Measurements from ENCODE around the gene RPL13A. TPM values are rescaled to one million over a fixed set of nuclear protein-coding genes. Genes with fewer than 3 reads are reported as not detected.

Gene RPL13A
- total RNA-seq, 1 experiment from 2014 or later: 3,286 TPM

- Histone ChIP-seq H3K4ac (ENCODE audit: low read depth, low read length) (no peak overlapping the region), H4K91ac (ENCODE audit: insufficient read length, low read depth, low read length) (no peak overlapping the region), H3K79me2 (ENCODE audit: insufficient read depth, low read length) (no peaks in the 10 kb centered on the region; the same call in 1 of the 2 replicates), H3K27ac (ENCODE audit: insufficient read length, low read depth, low read length) (no peak overlapping the region), H3K14ac (ENCODE audit: insufficient read depth, low read length) (no peak overlapping the region), H3K9ac (ENCODE audit: extremely low read depth, insufficient read length, low read length) (peak overlapping the region; percentile 40), H3K23ac (ENCODE audit: insufficient read length, low read depth, low read length) (no peak overlapping the region), H4K20me1 (ENCODE audit: control insufficient read depth, insufficient read depth, insufficient read length) (no peaks in the 10 kb centered on the region), H2BK15ac (ENCODE audit: low read depth, low read length) (no peak overlapping the region), H3K9me3 (ENCODE audit: control insufficient read depth, low read depth, low read length) (no peaks in the 10 kb centered on the region), H3T11ph (ENCODE audit: low read length) (no peak overlapping the region), H3K56ac (ENCODE audit: insufficient read length, low read depth, low read length) (no peak overlapping the region), H3K18ac (ENCODE audit: insufficient read length, low read depth, low read length) (no peak overlapping the region), H2AK5ac (ENCODE audit: insufficient read length, low read length) (no peak overlapping the region), H2BK20ac (ENCODE audit: low read depth, low read length, poor library complexity, severe bottlenecking) (no peak overlapping the region), H3K4me1 (ENCODE audit: insufficient read depth, low read length) (no peaks in the 10 kb centered on the region), H3K79me1 (ENCODE audit: insufficient read depth, low read depth, low read length, poor library complexity, severe bottlenecking) (peaks cover 7% of the 10 kb centered on the region), H2BK12ac (ENCODE audit: insufficient read length, low read depth, low read length) (no peak overlapping the region), H3K27me3 (ENCODE audit: insufficient read depth, low read length) (no peaks in the 10 kb centered on the region), H2BK120ac (ENCODE audit: low read depth, low read length, poor library complexity, severe bottlenecking) (no peak overlapping the region), H2BK5ac (ENCODE audit: insufficient read length, low read length) (no peak overlapping the region), H2AFZ (ENCODE audit: low read length) (no peak overlapping the region), H4K8ac (replicated peaks; ENCODE audit: insufficient read length, low read depth, low read length) (no peak overlapping the region), H3K4me2 (ENCODE audit: insufficient read depth, insufficient read length, low read length) (peak overlapping the region; percentile 61), H3K23me2 (ENCODE audit: insufficient read length, low read depth, low read length, poor library complexity, severe bottlenecking) (peaks cover 5% of the 10 kb centered on the region), H4K5ac (ENCODE audit: insufficient read length, low read depth, low read length) (no peak overlapping the region)
- H3K36me3 Mint-ChIP-seq (ENCODE audit: insufficient read depth in 1 of 3, low read depth in 3 of 3): peaks cover 39 to 52% (median 50%) of the 10 kb centered on the region in 3 experiments
- peak overlapping the region; percentile 96 to 98 for H3K4me3 Mint-ChIP-seq
- DNase-seq: no peak
- no peak for TF ChIP-seq CTCF (conservative IDR thresholded peaks at IDR 0.05)
- H3K9me3 Mint-ChIP-seq: no peaks in the 10 kb centered on the region; a peak in 1 of 5 replicates
- WGBS (ENCODE audit: extremely low coverage, insufficient read length, low lambda C conversion rate): no CpG with 5 or more reads among the region's 7 CpGs
- H3K4me1 Mint-ChIP-seq: peaks cover 15 to 38% of the 10 kb centered on the region in 2 experiments
- H3K27me3 Mint-ChIP-seq (ENCODE audit: low read depth): no peaks in the 10 kb centered on the region; the same call in 1 of the 2 replicates
- H3K27ac Mint-ChIP-seq: peak overlapping the region; percentile 33 to 60 (median 57); a peak in 3 of 7 replicates
These were observed 37.0 kb upstream of the RPL13A start for GRCh38 chr19:49450405-49450804.

Data from H9 (cell line).